ENCODE results near the gene SPTBN5. TPM values are rescaled to one million over a fixed set of nuclear protein-coding genes. Genes with fewer than 3 reads are reported as not detected.
A peak's percentile ranks its signal among the peaks of the same experiment; 100 is the strongest.

SPTBN5 gene
- total RNA-seq, 1 donor from 2014 or later, result 0.65 TPM

GRCh38 chr15:41813426-41813825 lies 80.4 kb downstream of the SPTBN5 start:
- no peak for DNase-seq
- no peak overlapping the region for H3K4me3 Mint-ChIP-seq
- peaks cover 12% of the 10 kb centered on the region for H3K36me3 Mint-ChIP-seq (ENCODE audit: low read depth)
- no peak overlapping the region for H3K27ac Mint-ChIP-seq
- no peaks in the 10 kb centered on the region for H3K9me3 Mint-ChIP-seq
- intact Hi-C loops (cut with micrococcal nuclease), result loop anchor here (5.0 kb wide), 1 partner anchor 191 kb away; no protein-coding TSS in a partner anchor
- peaks cover 19% of the 10 kb centered on the region for H3K4me1 Mint-ChIP-seq
- H3K27me3 Mint-ChIP-seq, result no peaks in the 10 kb centered on the region

DNA sequence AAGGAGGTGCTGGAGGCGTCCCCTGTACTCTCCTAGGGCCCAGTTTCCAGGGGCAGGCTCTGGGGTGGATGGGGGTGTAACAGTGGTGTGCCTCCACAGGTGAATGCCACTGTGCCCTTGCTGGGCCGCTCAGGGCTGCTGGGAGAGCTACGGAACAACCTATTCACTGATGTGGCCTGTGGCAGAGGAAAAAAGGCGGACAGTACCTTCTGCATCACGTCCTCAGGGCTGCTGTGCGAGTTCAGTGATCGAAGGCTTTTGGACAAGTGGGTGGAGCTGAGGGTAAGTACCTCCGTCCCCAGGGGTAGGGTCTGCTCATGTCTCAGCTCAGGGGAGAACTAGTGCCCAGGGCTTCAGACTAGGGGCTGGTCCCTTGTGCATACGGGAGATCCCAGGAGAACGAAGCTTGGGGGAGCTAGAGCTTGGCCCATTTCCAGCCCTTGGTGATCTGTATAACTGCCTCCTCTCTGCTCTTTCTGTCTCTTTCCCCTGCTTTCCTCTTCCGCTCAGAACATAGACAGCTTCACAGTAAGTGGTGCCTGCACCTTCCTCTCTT lies 81.0 kb downstream of the SPTBN5 start:
- Mint-ChIP-seq H3K9me3 (no peaks in the 10 kb centered on the region), H3K36me3 (ENCODE audit: low read depth) (peaks cover 12% of the 10 kb centered on the region), H3K27ac (no peak overlapping the region), H3K4me3 (no peak overlapping the region), H3K4me1 (peaks cover 19% of the 10 kb centered on the region), H3K27me3 (no peaks in the 10 kb centered on the region)
- DNase-seq, result no peak
- intact Hi-C loops (cut with micrococcal nuclease), result loop anchor here (5.0 kb wide), 1 partner anchor 191 kb away; no protein-coding TSS in a partner anchor

GRCh38 chr15:41811432-41812195 lies 82.2 kb downstream of the SPTBN5 start:
- H3K27ac Mint-ChIP-seq, result peak overlapping the region; percentile 20
- peaks cover 12% of the 10 kb centered on the region for H3K36me3 Mint-ChIP-seq (ENCODE audit: low read depth)
- no peaks in the 10 kb centered on the region for H3K9me3 Mint-ChIP-seq
- H3K4me1 Mint-ChIP-seq, result peaks cover 19% of the 10 kb centered on the region
- DNase-seq, result peak; percentile 92
- intact Hi-C loops (cut with micrococcal nuclease), result loop anchor here (1.0 to 5.0 kb wide), 6 partner anchors 37 to 345 kb away; partner anchors contain the start of gene MAPKBP1
- H3K4me3 Mint-ChIP-seq, result no peak overlapping the region
- no peaks in the 10 kb centered on the region for H3K27me3 Mint-ChIP-seq

GRCh38 chr15:41810651-41811431 lies 83.0 kb downstream of the SPTBN5 start:
- Mint-ChIP-seq H3K27me3 (no peaks in the 10 kb centered on the region), H3K9me3 (no peaks in the 10 kb centered on the region), H3K4me3 (no peak overlapping the region), H3K4me1 (peaks cover 19% of the 10 kb centered on the region), H3K27ac (no peak overlapping the region), H3K36me3 (ENCODE audit: low read depth) (peaks cover 8% of the 10 kb centered on the region)
- no peak for DNase-seq
- intact Hi-C loops (cut with micrococcal nuclease), result loop anchor here (1.0 to 5.0 kb wide), 6 partner anchors 37 to 345 kb away; partner anchors contain the start of gene MAPKBP1

DNA sequence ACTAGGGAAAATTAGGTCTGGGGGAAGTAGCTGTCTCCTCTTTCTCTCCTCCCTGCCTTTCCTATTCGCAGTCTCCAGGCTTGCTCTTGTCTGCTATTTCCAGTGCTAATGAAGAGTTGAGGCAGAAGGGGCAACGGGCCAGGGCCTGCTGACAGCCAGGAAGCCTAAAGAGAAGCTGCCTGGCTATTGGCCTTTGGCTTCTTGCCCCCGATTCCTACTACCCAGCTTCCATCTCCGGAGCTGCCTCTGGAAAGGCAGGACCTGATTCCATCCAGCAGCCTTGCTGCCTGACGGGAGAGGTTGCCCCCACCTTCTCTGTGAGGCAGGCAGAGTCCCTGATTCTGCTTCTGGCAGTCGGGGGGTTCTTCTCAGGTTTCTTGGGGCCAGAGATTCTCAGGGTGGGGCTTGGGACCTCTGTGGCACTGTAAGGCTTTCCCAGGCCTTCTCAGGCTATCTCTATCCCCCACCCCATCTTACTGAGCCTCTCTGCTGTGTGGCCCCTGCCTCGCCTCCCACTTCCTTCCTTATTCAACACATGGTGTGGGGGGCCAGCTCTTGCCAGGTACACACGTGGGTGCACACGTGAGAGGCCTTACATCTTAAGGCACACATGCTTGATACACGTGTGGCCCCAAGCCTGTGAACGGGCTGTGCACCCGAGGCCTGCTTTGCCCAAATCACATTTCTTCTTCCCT lies 84.2 kb downstream of the SPTBN5 start:
- H3K4me3 Mint-ChIP-seq, result no peak overlapping the region
- no peak for DNase-seq
- H3K36me3 Mint-ChIP-seq (ENCODE audit: low read depth), result peaks cover 6% of the 10 kb centered on the region
- H3K9me3 Mint-ChIP-seq, result no peaks in the 10 kb centered on the region
- H3K27ac Mint-ChIP-seq, result no peak overlapping the region
- peaks cover 24% of the 10 kb centered on the region for H3K4me1 Mint-ChIP-seq
- no peaks in the 10 kb centered on the region for H3K27me3 Mint-ChIP-seq
- intact Hi-C loops (cut with micrococcal nuclease), result loop anchor here (2.0 to 5.0 kb wide), 3 partner anchors 113 to 207 kb away; no protein-coding TSS in a partner anchor

DNA sequence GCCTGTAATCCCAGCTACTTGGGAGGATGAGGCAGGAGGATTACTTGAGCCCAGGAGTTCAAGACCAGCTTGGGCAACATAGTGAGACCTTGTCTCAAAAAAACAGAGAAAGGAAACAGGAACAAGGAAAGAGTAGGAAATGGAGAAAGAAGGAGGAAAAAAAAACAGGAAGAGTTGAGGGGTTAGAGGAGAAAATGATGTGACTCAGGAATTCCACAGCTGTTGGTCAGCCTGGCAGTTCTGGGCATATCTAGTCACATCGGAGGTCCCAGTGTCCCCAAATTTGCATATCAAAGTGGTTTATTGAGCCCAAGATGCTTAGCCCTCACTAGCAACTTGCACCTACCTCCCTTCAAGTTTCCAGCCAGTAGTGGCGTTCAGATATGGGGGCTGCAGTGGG lies 84.7 kb downstream of the SPTBN5 start:
- Mint-ChIP-seq H3K4me3 (no peak overlapping the region), H3K27me3 (no peaks in the 10 kb centered on the region), H3K4me1 (peaks cover 24% of the 10 kb centered on the region), H3K9me3 (no peaks in the 10 kb centered on the region), H3K27ac (no peak overlapping the region), H3K36me3 (ENCODE audit: low read depth) (peaks cover 7% of the 10 kb centered on the region)
- DNase-seq, result no peak
- intact Hi-C loops (cut with micrococcal nuclease), result no loop called here

DNA sequence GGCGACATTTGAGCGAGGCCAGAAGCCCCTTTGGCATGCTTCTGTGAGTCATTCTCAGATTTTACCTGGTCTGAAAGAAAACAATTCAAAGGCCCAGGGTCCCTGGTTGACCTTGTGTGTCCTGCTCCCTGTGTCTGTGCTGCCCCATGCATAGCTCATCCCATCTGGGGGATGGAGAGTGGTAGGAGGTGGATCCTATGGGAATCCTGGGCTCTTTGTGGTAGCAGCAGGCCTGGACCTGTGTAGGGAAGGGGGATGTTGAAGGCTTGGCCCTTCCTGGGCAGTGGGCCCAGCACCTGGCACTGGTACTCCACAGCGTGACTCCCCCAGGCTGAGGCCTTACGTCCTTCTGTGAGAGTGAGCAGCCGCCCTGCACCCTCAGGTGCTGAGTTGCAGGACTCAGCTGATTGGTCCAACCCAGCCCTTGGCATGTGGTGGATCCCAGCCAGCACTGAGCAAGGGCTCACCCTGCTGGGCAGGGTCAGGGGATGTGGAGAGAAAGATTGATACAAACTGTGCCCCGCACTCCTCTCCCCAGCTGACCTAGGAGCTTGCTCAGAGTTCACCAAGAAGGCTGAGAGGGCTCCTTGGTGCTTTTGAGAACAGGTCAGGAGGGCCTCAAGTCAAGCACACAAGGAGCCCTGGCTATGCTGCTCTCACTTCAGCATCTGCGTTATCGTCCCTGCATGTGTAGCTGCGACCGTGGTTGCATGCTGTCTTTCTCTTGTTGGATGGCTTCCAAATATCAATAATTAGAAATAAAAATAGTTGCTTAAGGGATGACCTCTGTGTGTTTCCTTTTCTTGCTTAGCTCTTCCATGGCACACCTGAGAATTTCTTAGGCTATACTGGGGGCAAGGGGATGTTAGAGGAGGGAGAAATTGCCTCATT lies 87.3 kb downstream of the SPTBN5 start:
- no peaks in the 10 kb centered on the region for H3K27me3 Mint-ChIP-seq
- H3K9me3 Mint-ChIP-seq, result no peaks in the 10 kb centered on the region
- H3K27ac Mint-ChIP-seq, result no peak overlapping the region
- peaks cover 20% of the 10 kb centered on the region for H3K4me1 Mint-ChIP-seq
- peaks cover 3% of the 10 kb centered on the region for H3K36me3 Mint-ChIP-seq (ENCODE audit: low read depth)
- no peak for DNase-seq
- H3K4me3 Mint-ChIP-seq, result no peak overlapping the region
- intact Hi-C loops (cut with micrococcal nuclease), result no loop called here

DNA sequence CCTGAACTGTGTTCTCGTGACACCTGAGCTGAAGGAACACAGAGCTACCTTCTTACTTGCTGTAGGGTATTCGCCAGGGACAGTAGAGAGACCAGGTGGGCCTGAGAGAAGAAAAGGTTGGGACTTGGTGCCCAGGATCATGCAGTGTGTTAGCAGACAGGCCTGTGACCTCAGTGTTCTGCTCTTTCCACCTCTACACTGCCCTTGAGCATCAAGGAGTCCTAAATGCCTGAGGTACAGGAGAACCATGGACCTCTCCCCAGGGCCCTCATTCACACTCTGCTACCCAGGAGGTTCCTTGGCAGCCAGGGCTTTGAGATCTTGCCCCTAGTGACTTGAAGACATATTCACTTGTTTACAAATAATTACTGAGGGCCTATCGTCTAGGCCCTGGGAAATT lies 88.1 kb downstream of the SPTBN5 start:
- Mint-ChIP-seq H3K27ac (no peak overlapping the region), H3K27me3 (no peaks in the 10 kb centered on the region), H3K4me3 (no peak overlapping the region), H3K4me1 (peaks cover 11% of the 10 kb centered on the region), H3K9me3 (no peaks in the 10 kb centered on the region), H3K36me3 (ENCODE audit: low read depth) (peaks cover 10% of the 10 kb centered on the region)
- intact Hi-C loops (cut with micrococcal nuclease), result no loop called here
- DNase-seq, result no peak

- Mint-ChIP-seq H3K9me3 (no peaks in the 10 kb centered on the region), H3K27ac (peak overlapping the region; percentile 55), H3K4me1 (peaks cover 9% of the 10 kb centered on the region), H3K27me3 (no peaks in the 10 kb centered on the region), H3K4me3 (no peak overlapping the region), H3K36me3 (ENCODE audit: low read depth) (peaks cover 15% of the 10 kb centered on the region)
- no peak for DNase-seq
- intact Hi-C loops (cut with micrococcal nuclease), result no loop called here
Measured at GRCh38 chr15:41804916-41805666, 88.8 kb downstream of the SPTBN5 start.

GRCh38 chr15:41804361-41804760 lies 89.5 kb downstream of the SPTBN5 start:
- peak overlapping the region; percentile 55 for H3K27ac Mint-ChIP-seq
- no peak for DNase-seq
- no peak overlapping the region for H3K4me3 Mint-ChIP-seq
- peaks cover 17% of the 10 kb centered on the region for H3K36me3 Mint-ChIP-seq (ENCODE audit: low read depth)
- no peaks in the 10 kb centered on the region for H3K27me3 Mint-ChIP-seq
- peaks cover 5% of the 10 kb centered on the region for H3K4me1 Mint-ChIP-seq
- intact Hi-C loops (cut with micrococcal nuclease), result no loop called here
- H3K9me3 Mint-ChIP-seq, result no peaks in the 10 kb centered on the region

DNA sequence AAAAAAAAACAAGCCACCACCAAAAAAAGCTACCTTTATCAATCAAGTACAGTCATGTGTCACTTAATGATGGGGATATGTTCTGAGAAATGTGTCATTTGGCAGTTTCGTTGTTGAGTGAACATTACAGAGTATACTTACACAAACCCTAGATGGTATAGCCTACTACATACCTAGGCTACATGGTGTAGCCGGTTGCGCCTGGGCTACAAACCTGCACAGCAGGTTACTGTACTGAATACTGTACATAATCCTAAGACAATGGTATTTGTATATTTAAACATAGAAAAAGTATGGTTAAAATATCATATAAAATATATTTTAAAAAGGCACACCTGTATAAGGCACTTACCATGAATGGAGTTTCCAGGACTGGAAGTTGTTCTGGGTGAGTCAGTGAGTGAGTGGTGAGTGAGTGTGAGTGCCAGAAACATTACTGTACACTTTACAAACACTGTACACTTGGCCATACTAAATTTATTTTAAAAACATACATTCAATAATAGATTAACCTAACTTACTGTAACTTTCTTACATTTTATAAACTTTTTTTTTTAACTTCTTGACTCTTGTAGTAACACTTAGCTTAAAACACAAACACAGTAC lies 91.9 kb downstream of the SPTBN5 start:
- Mint-ChIP-seq H3K27ac (no peak overlapping the region), H3K4me3 (no peak overlapping the region), H3K4me1 (peaks cover 12% of the 10 kb centered on the region), H3K36me3 (ENCODE audit: low read depth) (peaks cover 17% of the 10 kb centered on the region), H3K9me3 (no peaks in the 10 kb centered on the region), H3K27me3 (no peaks in the 10 kb centered on the region)
- no peak for DNase-seq
- intact Hi-C loops (cut with micrococcal nuclease), result no loop called here

DNA sequence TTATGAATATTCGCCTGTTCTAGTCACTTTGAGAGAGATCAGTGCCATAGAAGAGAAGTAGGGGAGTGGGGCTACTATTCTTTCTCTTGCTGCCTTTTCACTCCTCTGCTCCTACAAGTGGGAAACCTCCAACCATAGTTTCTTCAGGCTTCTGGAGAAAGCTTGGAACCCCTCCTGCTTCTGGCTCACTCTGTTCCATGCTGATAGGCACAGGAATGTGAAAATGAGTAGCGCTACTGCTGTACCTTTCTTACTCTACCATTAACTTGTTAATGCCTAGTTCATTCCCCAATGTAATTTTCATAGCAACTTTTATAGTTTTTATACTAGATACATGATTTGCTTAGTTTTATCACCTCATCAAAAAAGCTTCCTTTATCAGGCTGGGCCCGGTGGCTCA lies 92.7 kb downstream of the SPTBN5 start:
- Mint-ChIP-seq H3K4me3 (no peak overlapping the region), H3K27ac (no peak overlapping the region), H3K27me3 (no peaks in the 10 kb centered on the region), H3K36me3 (ENCODE audit: low read depth) (peaks cover 17% of the 10 kb centered on the region), H3K9me3 (no peaks in the 10 kb centered on the region), H3K4me1 (peaks cover 17% of the 10 kb centered on the region)
- intact Hi-C loops (cut with micrococcal nuclease), result no loop called here
- no peak for DNase-seq
